GM21717 (cell line): ENCODE data around the gene CEP70.
"Not testable (repeated sequence)": the region's sequence is repeated elsewhere in the genome, so short reads cannot be mapped to it uniquely, and the experiment has no call there.

Experiments
- ATAC-seq: cut with Tn5 transposase; IDR thresholded peaks from one replicate; pipeline ENCODE4 v1.9.1; 2021; ENCODE audit warnings: mild to moderate bottlenecking, moderate library complexity; ENCODE audit not compliant: unreplicated experiment

The CEP70 gene

GRCh38 chr3:138455801-138456716 lies 138.0 kb downstream of the CEP70 start:
- ATAC-seq = no peak

GRCh38 chr3:138453940-138454339 lies 140.1 kb downstream of the CEP70 start:
- ATAC-seq = not testable (repeated sequence)

GRCh38 chr3:138452436-138452835 lies 141.6 kb downstream of the CEP70 start:
- ATAC-seq = no peak

GRCh38 chr3:138451595-138452162 lies 142.4 kb downstream of the CEP70 start:
- no peak for ATAC-seq

- no peak for ATAC-seq
These were observed 143.2 kb downstream of the CEP70 start for GRCh38 chr3:138450704-138451424.

GRCh38 chr3:138450181-138450580 lies 143.9 kb downstream of the CEP70 start:
- no peak for ATAC-seq

GRCh38 chr3:138449490-138449889 lies 144.6 kb downstream of the CEP70 start:
- ATAC-seq = no peak

- no peak for ATAC-seq
These were observed 145.4 kb downstream of the CEP70 start for GRCh38 chr3:138448631-138449030.

GRCh38 chr3:138445654-138446053 lies 148.4 kb downstream of the CEP70 start:
- ATAC-seq = no peak

- no peak for ATAC-seq
These were observed 148.8 kb downstream of the CEP70 start for GRCh38 chr3:138445236-138445635.
